Neuron (in vitro differentiated cells): ENCODE results near the gene RAB38.

ENCODE experiments used
- H2AFZ ChIP-seq: one replicate; pipeline ENCODE4 v1.6.1; 2013; ENCODE audit warnings: low read depth, mild to moderate bottlenecking, inconsistent platforms, low read length, moderate library complexity
- H3K27me3 ChIP-seq: one replicate; pipeline ENCODE4 v1.6.1; 2013; ENCODE audit warnings: low read length; ENCODE audit not compliant: insufficient read depth
- H3K36me3 ChIP-seq: one replicate; pipeline ENCODE4 v1.6.1; 2013; ENCODE audit warnings: low read length; ENCODE audit not compliant: insufficient read depth
- H3K4me1 ChIP-seq: one replicate; pipeline ENCODE4 v1.6.1; 2013; ENCODE audit warnings: low read length; ENCODE audit not compliant: insufficient read depth
- H3K4me3 ChIP-seq: 2 replicates; pipeline ENCODE4 v1.5.1; 2013; ENCODE audit warnings: mild to moderate bottlenecking, low read length, moderate library complexity
- H3K9me3 ChIP-seq: one replicate; pipeline ENCODE4 v1.6.1; 2013; ENCODE audit warnings: low read length

The RAB38 gene

DNA sequence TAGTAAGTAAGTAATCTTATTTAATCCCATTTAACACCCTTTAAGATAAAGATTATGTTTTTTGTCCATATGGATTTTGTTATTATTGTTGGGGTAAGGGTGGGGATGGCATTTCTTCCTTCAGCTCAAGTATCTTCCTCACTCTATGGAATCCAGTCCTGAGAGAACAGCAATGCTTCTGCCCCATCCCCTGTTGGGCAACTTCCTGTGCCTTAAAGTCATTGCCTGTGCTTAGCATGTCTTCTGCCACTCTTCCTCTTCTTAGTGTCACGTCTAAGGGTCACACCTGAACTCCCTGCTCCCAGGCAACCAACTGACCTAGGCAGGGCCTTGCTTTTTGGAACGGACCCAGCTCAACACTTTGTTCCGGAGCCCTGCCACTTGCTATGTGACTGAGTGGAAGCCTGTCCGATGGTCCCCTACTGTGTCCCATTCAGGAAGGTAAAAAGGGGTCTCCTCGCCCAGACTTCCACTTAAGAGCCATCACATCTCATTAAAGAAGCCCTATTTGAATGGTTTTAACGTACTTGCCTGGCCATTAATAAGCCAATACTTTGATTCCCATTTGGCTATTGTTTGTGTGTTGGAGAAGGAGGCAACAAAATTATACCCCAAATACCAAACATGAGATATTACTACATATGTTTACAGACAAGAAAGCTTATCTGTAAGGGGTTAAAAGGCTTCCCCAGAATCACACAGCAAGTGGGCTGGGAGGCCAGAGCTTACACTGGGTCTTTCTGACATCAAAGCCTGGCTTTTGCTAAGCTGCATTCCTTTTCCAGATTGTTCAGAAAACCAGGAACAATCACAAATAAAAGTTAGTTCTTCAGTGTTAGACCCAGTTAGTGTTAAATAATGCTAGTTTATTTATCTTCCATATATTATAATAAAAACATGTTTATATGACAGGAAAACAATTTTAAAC is 59.2 kb downstream of the RAB38 start:
- H2AFZ ChIP-seq, result no peak overlapping the region
- H3K4me3 ChIP-seq, result no peak overlapping the region
- no peaks in the 10 kb centered on the region for H3K36me3 ChIP-seq
- H3K9me3 ChIP-seq, result no peaks in the 10 kb centered on the region
- no peaks in the 10 kb centered on the region for H3K27me3 ChIP-seq
- no peaks in the 10 kb centered on the region for H3K4me1 ChIP-seq

GRCh38 chr11:88114486-88115045 is 60.7 kb downstream of the RAB38 start:
- Histone ChIP-seq H3K27me3 (no peaks in the 10 kb centered on the region), H3K4me3 (no peak overlapping the region), H3K36me3 (no peaks in the 10 kb centered on the region), H3K9me3 (no peaks in the 10 kb centered on the region), H3K4me1 (no peaks in the 10 kb centered on the region), H2AFZ (no peak overlapping the region)

- Histone ChIP-seq H3K9me3 (no peaks in the 10 kb centered on the region), H3K4me1 (peaks cover 3% of the 10 kb centered on the region), H2AFZ (no peak overlapping the region), H3K4me3 (no peak overlapping the region), H3K36me3 (no peaks in the 10 kb centered on the region), H3K27me3 (no peaks in the 10 kb centered on the region)
These were observed 68.6 kb downstream of the RAB38 start for GRCh38 chr11:88106666-88107065.

- Histone ChIP-seq H3K4me1 (peaks cover 3% of the 10 kb centered on the region), H3K36me3 (no peaks in the 10 kb centered on the region), H2AFZ (no peak overlapping the region), H3K4me3 (no peak overlapping the region), H3K9me3 (no peaks in the 10 kb centered on the region), H3K27me3 (no peaks in the 10 kb centered on the region)
These were observed 69.3 kb downstream of the RAB38 start for GRCh38 chr11:88105951-88106350.

DNA sequence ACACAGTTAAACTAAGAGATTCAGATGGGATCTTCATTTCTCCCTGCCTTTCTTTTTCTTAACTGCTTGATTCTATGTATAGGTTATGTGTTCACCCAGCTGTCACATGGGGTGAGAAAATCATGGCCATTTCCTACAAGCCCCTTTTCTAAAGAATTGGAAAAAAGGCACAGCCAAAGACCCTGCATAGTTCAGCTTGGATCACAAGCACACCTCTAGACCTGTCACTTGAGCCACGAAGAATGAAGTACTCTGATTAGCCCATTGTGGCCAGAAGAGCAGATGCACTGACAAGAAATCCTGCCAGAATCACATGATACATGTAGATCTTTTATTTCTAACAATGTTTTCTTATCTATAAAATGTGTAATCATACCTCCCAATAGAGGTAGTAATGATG is 69.7 kb downstream of the RAB38 start:
- H3K9me3 ChIP-seq, result no peaks in the 10 kb centered on the region
- H2AFZ ChIP-seq, result no peak overlapping the region
- peaks cover 3% of the 10 kb centered on the region for H3K4me1 ChIP-seq
- no peaks in the 10 kb centered on the region for H3K27me3 ChIP-seq
- H3K36me3 ChIP-seq, result no peaks in the 10 kb centered on the region
- no peak overlapping the region for H3K4me3 ChIP-seq

GRCh38 chr11:88104408-88104807 is 70.8 kb downstream of the RAB38 start:
- no peaks in the 10 kb centered on the region for H3K36me3 ChIP-seq
- no peak overlapping the region for H3K4me3 ChIP-seq
- no peaks in the 10 kb centered on the region for H3K9me3 ChIP-seq
- H2AFZ ChIP-seq, result no peak overlapping the region
- H3K4me1 ChIP-seq, result peaks cover 3% of the 10 kb centered on the region
- H3K27me3 ChIP-seq, result no peaks in the 10 kb centered on the region

GRCh38 chr11:88103337-88104206 is 71.7 kb downstream of the RAB38 start:
- H3K4me3 ChIP-seq, result no peak overlapping the region
- H2AFZ ChIP-seq, result no peak overlapping the region
- no peaks in the 10 kb centered on the region for H3K9me3 ChIP-seq
- no peaks in the 10 kb centered on the region for H3K27me3 ChIP-seq
- H3K4me1 ChIP-seq, result peaks cover 3% of the 10 kb centered on the region
- no peaks in the 10 kb centered on the region for H3K36me3 ChIP-seq

- no peaks in the 10 kb centered on the region for H3K9me3 ChIP-seq
- H3K36me3 ChIP-seq, result no peaks in the 10 kb centered on the region
- no peak overlapping the region for H2AFZ ChIP-seq
- no peaks in the 10 kb centered on the region for H3K27me3 ChIP-seq
- H3K4me3 ChIP-seq, result no peak overlapping the region
- H3K4me1 ChIP-seq, result peaks cover 3% of the 10 kb centered on the region
These were observed 72.7 kb downstream of the RAB38 start for GRCh38 chr11:88102598-88102934.

- no peak overlapping the region for H2AFZ ChIP-seq
- no peak overlapping the region for H3K4me3 ChIP-seq
- H3K4me1 ChIP-seq, result peaks cover 3% of the 10 kb centered on the region
These were observed 73.2 kb downstream of the RAB38 start for GRCh38 chr11:88101881-88102597.

GRCh38 chr11:88100151-88100550 is 75.1 kb downstream of the RAB38 start:
- no peaks in the 10 kb centered on the region for H3K27me3 ChIP-seq
- no peak overlapping the region for H3K4me3 ChIP-seq
- H3K9me3 ChIP-seq, result no peaks in the 10 kb centered on the region
- no peak overlapping the region for H2AFZ ChIP-seq
- no peaks in the 10 kb centered on the region for H3K4me1 ChIP-seq
- H3K36me3 ChIP-seq, result no peaks in the 10 kb centered on the region

More at GRCh38 chr11:88101881-88102597, 73.2 kb downstream of the RAB38 start:
- Histone ChIP-seq H3K27me3 (no peaks in the 10 kb centered on the region), H3K36me3 (no peaks in the 10 kb centered on the region), H3K9me3 (no peaks in the 10 kb centered on the region)

DNA sequence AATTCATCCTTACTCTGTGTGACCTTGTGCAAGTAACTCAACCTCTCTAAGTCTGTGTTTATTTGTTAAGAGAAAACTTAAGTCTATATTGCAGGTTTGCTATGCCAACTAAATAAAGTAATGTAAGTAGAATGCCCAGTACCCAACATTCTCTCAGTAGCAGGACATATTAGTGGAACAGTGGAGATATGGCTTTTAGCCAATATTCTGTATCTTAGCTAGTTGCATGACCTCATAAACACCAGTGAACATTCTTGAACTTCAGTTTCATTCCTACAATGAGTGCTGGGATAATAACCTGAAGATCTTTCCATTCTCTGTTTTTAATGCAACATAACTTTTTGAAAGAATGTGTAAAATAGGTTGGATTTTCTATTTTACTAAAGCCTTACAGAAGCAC is 77.0 kb downstream of the RAB38 start:
- no peak overlapping the region for H3K4me3 ChIP-seq
- no peaks in the 10 kb centered on the region for H3K36me3 ChIP-seq
- no peaks in the 10 kb centered on the region for H3K4me1 ChIP-seq
- no peak overlapping the region for H2AFZ ChIP-seq
- no peaks in the 10 kb centered on the region for H3K9me3 ChIP-seq
- H3K27me3 ChIP-seq, result no peaks in the 10 kb centered on the region

GRCh38 chr11:88089134-88089533 is 86.1 kb downstream of the RAB38 start:
- Histone ChIP-seq H3K36me3 (no peaks in the 10 kb centered on the region), H2AFZ (no peak overlapping the region), H3K4me3 (no peak overlapping the region), H3K27me3 (no peaks in the 10 kb centered on the region), H3K4me1 (no peaks in the 10 kb centered on the region), H3K9me3 (no peaks in the 10 kb centered on the region)
